ENCODE measurements around the gene HPS4.

DNA sequence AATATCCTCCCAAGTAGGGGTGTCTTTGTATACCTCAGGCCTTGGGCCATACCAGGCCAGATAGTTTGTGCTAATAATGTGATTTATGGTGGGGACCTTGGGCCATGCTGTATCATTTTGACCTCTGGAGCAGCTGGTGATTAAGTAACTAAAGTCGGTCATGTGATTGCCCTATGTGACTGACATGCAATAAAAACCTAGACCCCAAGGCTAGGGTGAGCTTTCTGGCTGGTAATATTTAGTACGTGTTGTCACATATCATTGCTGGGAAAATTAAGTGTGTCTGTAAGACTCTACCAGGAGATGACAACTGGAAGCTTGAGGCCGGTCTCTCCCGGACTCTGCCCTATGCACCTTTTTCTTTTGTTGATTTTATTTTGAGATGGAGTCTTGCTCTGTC is 41.3 kb upstream of the HPS4 start:
- TF ChIP-seq, protein P1, sequence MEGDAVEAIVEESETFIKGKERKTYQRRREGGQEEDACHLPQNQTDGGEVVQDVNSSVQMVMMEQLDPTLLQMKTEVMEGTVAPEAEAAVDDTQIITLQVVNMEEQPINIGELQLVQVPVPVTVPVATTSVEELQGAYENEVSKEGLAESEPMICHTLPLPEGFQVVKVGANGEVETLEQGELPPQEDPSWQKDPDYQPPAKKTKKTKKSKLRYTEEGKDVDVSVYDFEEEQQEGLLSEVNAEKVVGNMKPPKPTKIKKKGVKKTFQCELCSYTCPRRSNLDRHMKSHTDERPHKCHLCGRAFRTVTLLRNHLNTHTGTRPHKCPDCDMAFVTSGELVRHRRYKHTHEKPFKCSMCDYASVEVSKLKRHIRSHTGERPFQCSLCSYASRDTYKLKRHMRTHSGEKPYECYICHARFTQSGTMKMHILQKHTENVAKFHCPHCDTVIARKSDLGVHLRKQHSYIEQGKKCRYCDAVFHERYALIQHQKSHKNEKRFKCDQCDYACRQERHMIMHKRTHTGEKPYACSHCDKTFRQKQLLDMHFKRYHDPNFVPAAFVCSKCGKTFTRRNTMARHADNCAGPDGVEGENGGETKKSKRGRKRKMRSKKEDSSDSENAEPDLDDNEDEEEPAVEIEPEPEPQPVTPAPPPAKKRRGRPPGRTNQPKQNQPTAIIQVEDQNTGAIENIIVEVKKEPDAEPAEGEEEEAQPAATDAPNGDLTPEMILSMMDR (conservative IDR thresholded peaks at IDR 0.05; ENCODE audit: low read depth, low read length) = no peak
- TF ChIP-seq EZH2 (IDR thresholded peaks at IDR 0.05; ENCODE audit: low read length, unreplicated experiment) = no peak

Measured in PC-3 (cell line).